HepG2 (cell line): Measurements from ENCODE around the gene TMEM9B. TPM values are rescaled to one million over a fixed set of nuclear protein-coding genes. Genes with fewer than 3 reads are reported as not detected.

Experiments used
- BHLHE40 ChIP-seq: IDR thresholded peaks from 2 replicates; pipeline ENCODE4 v1.6.1; 2011; ENCODE audit warnings: low read length, improper control_type of control experiment
- CEBPB ChIP-seq: IDR thresholded peaks from 2 replicates; pipeline ENCODE4 v1.6.1; 2011; ENCODE audit warnings: low read depth, low read length, improper control_type of control experiment, borderline replicate concordance
- FOXA1 ChIP-seq, 2 experiments: fragments of 450-650 bp in 1 of 2; sonication (generic) in 1 of 2; formaldehyde crosslinking in 1 of 2; IDR thresholded peaks; 2 replicates each; pipeline versions ENCODE4 v1.4.0 to v1.6.1; 2016 to 2020; ENCODE audit warnings: missing genetic modification reagents in 1 of 2
- FOXA3 ChIP-seq: IDR thresholded peaks from 2 replicates; pipeline ENCODE4 v1.6.1; 2016; ENCODE audit warnings: missing genetic modification reagents, missing compliant biosample characterization
- GPN1 ChIP-seq: sonication (generic); formaldehyde crosslinking; IDR thresholded peaks from 2 replicates; pipeline ENCODE4 v1.5.1; 2020; ENCODE audit warnings: missing genetic modification reagents, borderline replicate concordance
- GTF2F1 ChIP-seq: fragments of 150-350 bp; IDR thresholded peaks from 2 replicates; pipeline ENCODE4 v1.6.1; 2014; ENCODE audit warnings: low read length
- HOMEZ ChIP-seq: IDR thresholded peaks from 2 replicates; pipeline ENCODE4 v1.6.1; 2016; ENCODE audit warnings: low read depth
- NFATC3 ChIP-seq: sonication (generic); formaldehyde crosslinking; IDR thresholded peaks from 2 replicates; pipeline ENCODE4 v1.5.1; 2020; ENCODE audit warnings: mild to moderate bottlenecking, missing genetic modification reagents
- SRSF4 ChIP-seq: fragments of 200-400 bp; formaldehyde crosslinking; IDR thresholded peaks from one replicate; pipeline ENCODE4 v1.6.1; 2018; ENCODE audit warnings: mild to moderate bottlenecking, low read depth, low read length, moderate library complexity; ENCODE audit not compliant: poor library complexity, severe bottlenecking
- ZBTB3 ChIP-seq: sonication (generic); formaldehyde crosslinking; IDR thresholded peaks from 2 replicates; pipeline ENCODE4 v1.4.0; 2020; ENCODE audit warnings: low read depth, mild to moderate bottlenecking, moderate library complexity, missing genetic modification reagents, borderline replicate concordance
- ZNF605 ChIP-seq: sonication (generic); formaldehyde crosslinking; IDR thresholded peaks from 2 replicates; pipeline ENCODE4 v1.8.0; 2022; ENCODE audit warnings: mild to moderate bottlenecking, missing genetic modification reagents
- ZNF75D ChIP-seq: sonication (generic); formaldehyde crosslinking; IDR thresholded peaks from 2 replicates; pipeline ENCODE4 v1.8.1; 2023; ENCODE audit warnings: missing genetic modification reagents, mild to moderate bottlenecking, borderline replicate concordance
- polyA plus RNA-seq, 8 experiments: library from polyadenylated mRNA; depleted of rRNA in 3 of 8; stranded (reverse) in 7 of 8; unstranded in 1 of 8; fragments of >200 nt; fragmentation: Illumina TruSeq in 4 of 8; extraction: Trizol in 4 of 8; gene quantifications; 2 replicates each; pipeline versions ENCODE4 v1.2.1 to v1.2.3, GENCODE V29; 2011 to 2016; ENCODE audit warnings: low read depth in 4 of 8, missing spikeins in 1 of 8, mixed read lengths in 1 of 8; ENCODE audit not compliant: insufficient read depth in 1 of 8
- total RNA-seq, 5 experiments: library from RNA; depleted of rRNA; stranded (reverse); fragments of >200 nt; fragmentation: Illumina TruSeq; extraction: Trizol; gene quantifications; 2 replicates each; pipeline ENCODE4 v1.2.3, GENCODE V29; 2016; ENCODE audit warnings: low read depth in 1 of 5
- TF ChIP-seq, protein P1 (sequence below): sonication (generic); formaldehyde crosslinking; conservative IDR thresholded peaks from 2 replicates; pipeline ENCODE4 v1.8.0; 2022; ENCODE audit warnings: low read depth, missing genetic modification reagents
- TF ChIP-seq, protein P2 (sequence below): sonication (generic); formaldehyde crosslinking; IDR thresholded peaks from 2 replicates; pipeline ENCODE4 v1.5.1; 2020; ENCODE audit warnings: mild to moderate bottlenecking, moderate library complexity, missing genetic modification reagents

Gene TMEM9B
- total and polyA plus RNA-seq, 2 of the 13 experiments (the other 11 are each of a cell fraction or from before 2014, with no cell fraction given) = 12.4 to 20.8 TPM

DNA sequence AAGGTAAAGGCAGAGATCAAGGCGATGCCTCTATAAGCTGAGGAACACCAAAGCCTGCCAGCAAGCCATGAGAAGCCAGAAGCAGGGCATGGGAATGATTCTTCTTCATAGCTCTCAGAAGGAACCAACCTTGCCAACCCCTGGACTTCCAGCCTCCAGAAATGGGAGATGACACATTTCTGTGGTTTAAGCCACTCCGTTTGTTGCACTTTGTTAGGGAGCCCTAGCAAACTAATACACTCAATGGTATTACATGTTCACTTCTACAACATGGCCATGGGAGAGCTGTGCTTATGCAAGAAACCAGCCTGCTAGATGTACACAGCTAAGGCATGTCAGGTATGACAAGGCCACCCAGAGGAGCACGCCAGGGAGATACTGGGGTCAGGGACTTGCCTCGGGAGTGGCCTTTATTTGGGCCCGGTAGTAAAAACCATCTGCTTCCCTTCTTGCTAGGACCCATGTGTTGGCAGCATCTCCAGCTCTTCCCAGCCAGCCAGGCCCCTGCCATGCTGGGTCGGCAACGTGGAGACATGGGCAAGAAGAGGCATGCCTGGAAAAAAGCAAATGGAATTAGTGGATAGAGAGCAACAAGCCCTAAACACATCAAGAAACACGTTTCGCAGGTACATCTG is 35.1 kb downstream of the TMEM9B start (continued):
- TF ChIP-seq, protein P1, sequence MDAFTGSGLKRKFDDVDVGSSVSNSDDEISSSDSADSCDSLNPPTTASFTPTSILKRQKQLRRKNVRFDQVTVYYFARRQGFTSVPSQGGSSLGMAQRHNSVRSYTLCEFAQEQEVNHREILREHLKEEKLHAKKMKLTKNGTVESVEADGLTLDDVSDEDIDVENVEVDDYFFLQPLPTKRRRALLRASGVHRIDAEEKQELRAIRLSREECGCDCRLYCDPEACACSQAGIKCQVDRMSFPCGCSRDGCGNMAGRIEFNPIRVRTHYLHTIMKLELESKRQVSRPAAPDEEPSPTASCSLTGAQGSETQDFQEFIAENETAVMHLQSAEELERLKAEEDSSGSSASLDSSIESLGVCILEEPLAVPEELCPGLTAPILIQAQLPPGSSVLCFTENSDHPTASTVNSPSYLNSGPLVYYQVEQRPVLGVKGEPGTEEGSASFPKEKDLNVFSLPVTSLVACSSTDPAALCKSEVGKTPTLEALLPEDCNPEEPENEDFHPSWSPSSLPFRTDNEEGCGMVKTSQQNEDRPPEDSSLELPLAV = no peak
- TF ChIP-seq NFATC3 (CRISPR knock-in tag) (no peak), ZBTB3 (CRISPR knock-in tag) (no peak), BHLHE40 (no peak), SRSF4 (no peak), ZNF605 (no peak), GTF2F1 (no peak), HOMEZ (no peak), CEBPB (peak; percentile 26; the same call in 1 of the 2 replicates), FOXA1 (IDR thresholded peaks at IDR 0.05) (no peak), FOXA1 (CRISPR knock-in tag; IDR thresholded peaks at IDR 0.05) (peak; percentile 43), GPN1 (CRISPR knock-in tag) (no peak), ZNF75D (CRISPR knock-in tag) (no peak), FOXA3 (CRISPR knock-in tag) (0 out of 2 replicates have a peak, but pooled peaks have one; percentile 37)
- TF ChIP-seq, protein P2, sequence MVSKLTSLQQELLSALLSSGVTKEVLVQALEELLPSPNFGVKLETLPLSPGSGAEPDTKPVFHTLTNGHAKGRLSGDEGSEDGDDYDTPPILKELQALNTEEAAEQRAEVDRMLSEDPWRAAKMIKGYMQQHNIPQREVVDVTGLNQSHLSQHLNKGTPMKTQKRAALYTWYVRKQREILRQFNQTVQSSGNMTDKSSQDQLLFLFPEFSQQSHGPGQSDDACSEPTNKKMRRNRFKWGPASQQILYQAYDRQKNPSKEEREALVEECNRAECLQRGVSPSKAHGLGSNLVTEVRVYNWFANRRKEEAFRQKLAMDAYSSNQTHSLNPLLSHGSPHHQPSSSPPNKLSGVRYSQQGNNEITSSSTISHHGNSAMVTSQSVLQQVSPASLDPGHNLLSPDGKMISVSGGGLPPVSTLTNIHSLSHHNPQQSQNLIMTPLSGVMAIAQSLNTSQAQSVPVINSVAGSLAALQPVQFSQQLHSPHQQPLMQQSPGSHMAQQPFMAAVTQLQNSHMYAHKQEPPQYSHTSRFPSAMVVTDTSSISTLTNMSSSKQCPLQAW (CRISPR knock-in tag) = no peak
